ENCODE results near the gene SNHG17. TPM values are rescaled to one million over a fixed set of nuclear protein-coding genes. Genes with fewer than 3 reads are reported as not detected.

SNHG17 gene
- total and polyA plus RNA-seq, 9 of the 15 experiments (the other 6 are each of a cell fraction or from before 2014, with no cell fraction given), result 29.8 to 106 (median 57.7) TPM

GRCh38 chr20:38386004-38386403 is 49.1 kb downstream of the SNHG17 start (continued):
- TF ChIP-seq ATF2 (CRISPR knock-in tag; IDR thresholded peaks at IDR 0.05) (no peak), PKNOX1 (IDR thresholded peaks at IDR 0.05) (peak; percentile 84), POLR3G (IDR thresholded peaks at IDR 0.05; ENCODE audit: extremely low read depth, insufficient read length, insufficient replicate concordance) (no peak), MGA (IDR thresholded peaks at IDR 0.05) (peak; percentile 41), CBX3 (IDR thresholded peaks at IDR 0.05; ENCODE audit: borderline replicate concordance in 1 of 2, low read length in 2 of 2) (peak in 1 of 2 experiments; percentile 47; a peak in 1 of 3 replicates), PTBP1 (IDR thresholded peaks at IDR 0.05; ENCODE audit: low read depth, low read length) (no peak), ZNF764 (CRISPR knock-in tag; IDR thresholded peaks at IDR 0.05; ENCODE audit: low read depth) (no peak), GABPA (tag; conservative IDR thresholded peaks at IDR 0.05; ENCODE audit: low read depth) (peak; percentile 74), PBX2 (CRISPR knock-in tag; IDR thresholded peaks at IDR 0.05; ENCODE audit: low read depth) (no peak), PBX2 (tag; conservative IDR thresholded peaks at IDR 0.05; ENCODE audit: low read depth) (peak; percentile 57; the same call in 1 of the 2 replicates)

Measured in K562 (cell line).